Left kidney (tissue), 2 donors: ENCODE data around the gene ADD3. TPM values are rescaled to one million over a fixed set of nuclear protein-coding genes. Genes with fewer than 3 reads are reported as not detected.
"Not testable (repeated sequence)": the region's sequence is repeated elsewhere in the genome, so short reads cannot be mapped to it uniquely, and the experiment has no call there.

Experiments
- DNase-seq: peaks from one replicate; pipeline ENCODE4 v3.0.0-alpha.2; 2013
- polyA plus RNA-seq: library from polyadenylated mRNA; unstranded; fragments of 120-200 nt; gene quantifications from one replicate; pipeline ENCODE4 v1.2.1, GENCODE V29; 2013; ENCODE audit not compliant: insufficient read length

The ADD3 gene
- polyA plus RNA-seq, 1 donor, result 353 TPM

DNA sequence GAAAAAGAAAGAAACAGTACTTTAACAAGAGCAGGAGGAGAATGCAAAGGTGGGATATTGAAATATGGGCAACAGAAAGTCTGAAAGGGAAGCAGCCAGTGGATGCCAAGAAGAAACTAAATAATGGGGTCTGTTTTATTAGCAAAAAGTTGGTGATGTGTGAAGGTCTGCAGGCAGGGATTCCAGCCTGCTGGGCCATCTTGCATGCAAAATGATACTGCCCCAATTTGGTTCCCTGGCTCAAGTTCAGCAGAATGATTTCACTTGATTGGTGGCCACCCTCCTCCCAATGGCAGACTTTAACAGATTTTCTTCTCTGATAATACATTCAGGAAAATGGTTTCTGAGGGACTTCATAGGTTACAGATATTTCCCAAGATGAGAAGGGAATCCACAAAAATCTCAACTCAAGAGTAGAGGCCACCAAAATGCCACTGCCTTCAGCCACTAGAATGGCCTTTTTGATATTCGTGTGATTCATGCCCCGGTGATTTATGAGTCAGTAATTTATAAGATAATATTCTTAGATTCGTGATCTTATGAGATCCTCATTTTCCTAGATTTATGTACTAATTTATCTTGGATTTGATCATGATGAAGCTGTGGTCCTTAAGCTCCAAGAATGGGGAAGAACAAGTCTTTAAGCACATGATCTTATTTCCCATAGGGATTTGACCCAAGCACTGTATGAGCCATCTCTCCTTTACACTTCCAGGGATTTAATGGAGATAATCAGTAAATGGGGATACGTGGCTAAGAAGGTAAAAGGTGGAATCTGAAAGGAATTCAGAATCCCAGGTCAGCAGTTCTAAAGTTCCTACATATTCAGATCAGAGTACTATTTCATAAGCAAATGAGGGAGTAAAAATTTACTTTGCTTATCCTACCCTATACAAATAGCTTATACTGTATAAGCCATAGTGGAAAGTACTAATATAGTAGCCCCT lies 32.3 kb upstream of the ADD3 start:
- no peak for DNase-seq

GRCh38 chr10:109976681-109977080 lies 31.1 kb upstream of the ADD3 start:
- DNase-seq, result no peak

DNA sequence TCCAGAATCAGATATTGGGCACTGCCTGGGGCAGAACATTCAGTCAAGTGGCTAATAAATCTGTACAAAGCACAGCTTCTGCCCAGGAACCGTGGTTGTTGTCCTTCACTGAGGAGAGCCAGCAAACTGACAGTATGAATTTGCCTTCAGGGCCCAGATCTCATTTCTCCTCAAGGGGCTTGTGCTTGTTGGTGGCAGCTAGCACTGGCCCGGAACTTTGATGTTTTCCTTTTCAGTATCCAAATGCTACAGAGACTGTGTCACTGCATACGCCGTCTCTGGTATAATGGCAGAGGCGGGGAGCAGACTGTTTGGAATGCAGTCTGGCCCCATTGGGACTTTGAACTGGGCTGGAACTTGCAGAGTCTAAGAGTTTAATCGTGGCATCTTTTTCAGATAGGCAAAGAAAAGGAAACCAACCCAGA lies 30.4 kb upstream of the ADD3 start:
- no peak for DNase-seq

- DNase-seq, result no peak
Observed at GRCh38 chr10:109978481-109978880, 29.3 kb upstream of the ADD3 start.

- DNase-seq, result no peak
Observed at GRCh38 chr10:109979215-109979614, 28.6 kb upstream of the ADD3 start.

- DNase-seq, result no peak
Observed at GRCh38 chr10:109981650-109982049, 26.1 kb upstream of the ADD3 start.

DNA sequence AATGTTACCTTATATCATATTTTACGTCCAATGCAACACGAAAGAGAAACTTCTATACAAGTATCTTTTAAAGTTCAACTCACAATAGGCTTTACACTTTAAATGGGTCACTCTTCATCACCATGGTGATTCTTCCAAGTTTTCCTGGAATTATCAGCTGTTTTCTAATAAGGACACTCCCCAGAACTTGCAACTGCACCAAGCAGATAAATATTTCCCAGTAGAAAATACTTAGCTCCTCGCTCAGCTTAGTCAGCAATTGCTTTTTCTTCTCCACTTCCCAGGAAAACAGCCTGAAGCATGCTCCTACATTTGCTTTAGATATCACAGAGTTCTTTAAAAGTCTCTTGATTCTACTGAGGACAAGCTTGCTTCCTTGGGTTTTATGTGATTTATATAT lies 25.7 kb upstream of the ADD3 start:
- DNase-seq, result no peak

DNA sequence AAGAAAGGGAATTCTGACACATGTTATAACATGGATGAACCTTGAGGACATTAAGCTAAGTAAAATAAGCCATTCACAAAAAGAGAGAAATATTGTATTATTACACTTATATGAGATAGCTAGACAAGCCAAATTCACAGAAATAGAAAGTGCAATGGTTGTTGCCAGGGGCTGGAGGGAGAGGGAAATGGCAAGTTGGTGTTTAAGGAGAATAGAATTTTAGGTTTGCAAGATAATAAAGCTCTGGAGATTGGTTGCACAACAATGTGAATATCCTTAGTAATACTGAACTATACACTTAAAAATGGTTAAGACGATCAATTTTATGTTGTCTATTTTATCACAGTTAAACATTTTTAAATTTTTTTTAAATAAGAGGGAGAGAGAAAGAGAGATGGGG lies 25.0 kb upstream of the ADD3 start:
- no peak for DNase-seq

- DNase-seq, result no peak
Observed at GRCh38 chr10:109984013-109984412, 23.8 kb upstream of the ADD3 start.

DNA sequence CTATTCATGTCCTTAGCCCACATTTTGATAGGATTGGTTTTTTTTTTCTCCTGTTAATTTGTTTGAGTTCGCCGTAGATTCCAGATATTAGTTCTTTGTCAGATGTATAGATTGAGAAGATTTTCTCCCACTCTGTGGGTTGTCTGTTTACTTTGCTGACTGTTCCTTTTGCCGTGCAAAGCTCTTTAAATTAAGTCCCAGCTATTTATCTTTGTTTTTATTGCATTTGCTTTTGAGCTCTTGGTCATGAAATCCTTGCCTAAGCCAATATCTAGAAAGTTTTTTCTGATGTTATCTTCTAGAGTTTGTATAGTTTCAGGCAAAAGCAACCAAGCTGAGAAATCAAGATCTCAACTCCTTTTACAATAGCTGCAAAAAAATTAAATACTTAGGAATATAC lies 22.0 kb upstream of the ADD3 start:
- DNase-seq, result not testable (repeated sequence)

GRCh38 chr10:109987452-109988211 lies 20.2 kb upstream of the ADD3 start:
- no peak for DNase-seq

DNA sequence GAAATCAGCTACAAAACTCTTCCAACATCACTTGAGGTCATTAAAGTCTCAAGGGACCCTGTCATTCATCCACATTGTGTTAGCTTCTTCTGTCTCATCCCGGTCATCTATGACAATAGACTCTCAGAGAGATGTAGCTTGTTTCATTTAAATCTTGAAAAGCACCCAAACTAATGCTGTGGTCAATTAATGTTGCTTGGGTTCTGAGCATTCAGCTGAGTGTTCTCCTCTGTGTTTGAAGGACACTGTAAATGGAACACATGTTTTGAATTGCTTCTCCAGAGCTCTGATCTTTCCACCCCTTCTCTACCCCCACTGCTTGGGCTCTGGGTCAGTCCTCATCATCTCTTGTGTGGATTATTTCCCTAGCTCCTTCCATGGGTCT lies 19.6 kb upstream of the ADD3 start:
- no peak for DNase-seq

GRCh38 chr10:109991266-109991855 lies 16.4 kb upstream of the ADD3 start:
- no peak for DNase-seq

DNA sequence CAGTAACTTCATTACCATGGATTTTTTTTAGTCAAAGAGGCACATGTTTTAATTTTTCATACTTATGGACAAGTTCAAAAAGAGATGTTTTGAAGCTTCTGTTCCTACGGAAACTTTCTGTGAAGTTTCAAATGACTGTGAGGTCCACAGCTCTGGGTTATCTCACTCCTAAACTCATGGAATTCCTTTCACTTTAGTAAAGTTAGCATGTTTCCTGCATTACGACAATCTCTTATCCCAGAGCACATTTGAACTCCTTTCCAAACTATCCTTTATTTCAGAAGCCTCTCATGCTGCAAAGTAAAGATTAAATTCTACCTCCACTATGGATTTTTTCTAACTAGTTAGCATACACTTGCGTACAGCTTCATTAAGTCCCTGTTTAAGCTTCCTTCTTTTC lies 15.3 kb upstream of the ADD3 start:
- no peak for DNase-seq

- DNase-seq, result no peak
Observed at GRCh38 chr10:109993551-109994330, 14.0 kb upstream of the ADD3 start.

DNA sequence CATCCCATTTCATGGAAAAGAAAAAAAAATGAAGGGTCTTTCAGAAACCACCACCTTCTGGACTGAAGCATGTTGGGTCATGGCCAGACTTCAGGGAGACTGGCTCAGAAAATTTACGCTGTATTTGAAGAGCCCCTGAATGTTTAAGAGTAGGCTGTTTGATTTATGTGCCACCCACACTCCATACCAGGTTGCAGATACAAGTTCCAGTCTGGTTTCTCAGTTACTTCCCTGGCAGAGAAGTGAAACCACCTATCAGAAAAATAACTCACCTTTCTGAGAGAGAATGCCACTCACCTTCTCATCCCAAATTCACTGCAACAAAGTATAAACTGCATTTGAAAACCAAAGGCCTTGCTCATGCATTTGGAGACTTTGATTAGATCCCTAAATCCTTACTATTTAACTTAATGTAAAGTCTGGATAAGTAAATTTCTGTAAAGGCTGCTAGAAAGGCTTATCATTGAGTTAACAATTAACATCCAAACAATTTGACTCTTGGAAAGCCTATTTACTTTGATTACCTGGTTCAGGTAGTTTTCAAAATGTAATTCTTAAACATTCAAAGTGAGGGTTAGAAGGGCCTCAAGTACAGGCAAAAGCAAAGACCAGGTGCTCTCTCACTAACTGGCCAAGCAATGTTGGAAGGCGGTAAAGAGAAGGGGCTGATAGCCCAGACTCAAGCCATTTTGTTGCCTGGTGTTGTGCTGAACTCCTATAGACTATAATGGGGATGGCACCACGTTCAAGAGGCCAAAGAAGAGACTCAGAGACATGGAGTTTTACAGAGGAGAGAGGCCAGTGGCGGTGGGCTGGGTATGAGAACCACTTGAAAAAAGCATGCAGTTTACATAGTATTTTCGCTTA lies 12.8 kb upstream of the ADD3 start:
- DNase-seq, result no peak

DNA sequence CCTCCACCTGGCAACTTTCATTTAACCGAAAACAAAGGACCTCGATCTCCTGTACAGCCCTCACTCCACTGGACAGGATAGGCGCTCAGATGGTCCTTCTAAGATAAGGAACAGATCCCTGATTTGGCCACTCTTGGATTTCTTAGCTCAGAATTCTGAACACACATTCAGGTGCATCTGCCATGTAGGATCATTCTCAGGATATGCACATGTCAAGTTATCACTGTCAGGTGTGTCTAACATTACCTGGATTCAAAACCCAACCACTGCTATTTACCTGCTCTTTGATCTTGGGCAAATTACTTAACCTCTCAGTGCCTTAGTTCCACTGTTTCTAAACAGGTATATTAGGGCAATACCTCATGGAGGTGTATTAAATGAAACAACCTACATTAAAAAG lies 12.2 kb upstream of the ADD3 start:
- no peak for DNase-seq

DNA sequence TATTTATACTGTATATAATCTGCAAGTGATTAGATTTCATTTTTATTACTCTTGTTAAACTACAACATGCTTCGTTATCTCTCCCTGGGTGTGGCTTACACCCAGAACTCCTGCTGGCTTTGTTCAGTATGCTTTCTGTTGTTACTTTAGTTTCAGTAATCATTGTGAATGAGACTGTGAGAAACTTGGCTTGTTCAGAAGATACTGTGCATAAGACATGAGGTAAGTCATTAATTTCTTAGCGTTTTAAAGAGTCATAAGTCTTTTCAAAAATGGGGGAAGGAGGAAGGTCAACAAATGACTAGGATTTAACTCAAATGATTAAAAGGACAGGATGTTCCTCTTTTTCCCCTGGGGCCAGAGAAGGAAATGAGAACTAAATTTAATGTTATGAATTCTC lies 11.6 kb upstream of the ADD3 start:
- no peak for DNase-seq

DNA sequence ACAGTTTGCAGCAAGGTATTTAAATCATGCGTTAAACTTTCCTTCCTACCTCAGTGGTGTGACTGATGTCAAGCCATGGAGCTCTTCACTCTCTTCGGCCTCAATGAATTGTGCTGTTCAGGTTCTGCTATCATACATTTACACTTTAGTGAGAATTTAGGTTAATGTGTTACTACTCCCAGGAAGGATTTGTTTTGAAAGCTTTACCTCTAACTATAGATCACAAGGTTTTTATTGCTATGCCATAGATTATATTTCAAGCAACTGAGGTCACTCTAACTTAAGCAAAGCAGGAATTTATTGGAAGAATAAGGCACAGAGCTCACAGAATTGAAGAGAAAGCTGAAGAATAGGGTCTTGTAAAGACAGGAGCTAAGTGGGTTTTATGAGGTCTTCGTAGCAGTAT lies 11.0 kb upstream of the ADD3 start:
- DNase-seq, result no peak

GRCh38 chr10:109997233-109997632 lies 10.6 kb upstream of the ADD3 start:
- no peak for DNase-seq

DNA sequence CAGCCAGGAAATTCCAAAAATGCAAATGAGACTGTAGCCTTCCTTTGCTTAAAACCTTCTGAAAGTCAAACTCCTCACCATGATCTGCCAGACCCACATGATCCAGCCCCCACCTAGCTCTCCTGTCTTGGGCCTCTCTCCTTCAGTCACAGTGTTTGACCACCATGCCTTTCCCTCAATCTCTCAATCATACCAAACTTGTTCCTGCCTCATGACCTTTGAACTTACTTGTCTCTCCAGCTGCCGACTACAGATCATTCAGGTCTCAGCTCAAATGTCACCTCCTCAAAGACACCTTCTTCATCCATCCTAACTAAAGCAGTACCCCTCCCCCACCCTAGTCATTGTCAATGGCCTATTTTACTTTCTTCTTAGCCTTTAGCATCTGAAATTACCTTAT lies 9.3 kb upstream of the ADD3 start:
- DNase-seq, result no peak
